Peyer's patch (tissue), 4 donors: ENCODE results near the gene ADK. TPM values are rescaled to one million over a fixed set of nuclear protein-coding genes. Genes with fewer than 3 reads are reported as not detected.

ENCODE experiments used
- DNase-seq, 3 donors: peaks; one replicate each; pipeline ENCODE4 v3.0.0-alpha.2; 2017 to 2019
- H3K27ac ChIP-seq, 4 donors: fragments of 200-600 bp; sonication (generic); one replicate each; pipeline ENCODE4 v1.5.1; 2016 to 2019
- H3K27me3 ChIP-seq, 2 donors: fragments of 200-600 bp; sonication (generic); one replicate each; pipeline ENCODE4 v1.5.1; 2019
- H3K36me3 ChIP-seq, 3 donors: fragments of 200-600 bp; sonication (generic); one replicate each; pipeline ENCODE4 v1.5.1; 2016 to 2019
- H3K4me1 ChIP-seq, 4 donors: fragments of 200-600 bp; sonication (generic); one replicate each; pipeline ENCODE4 v1.5.1; 2016 to 2019
- H3K4me3 ChIP-seq, 4 donors: fragments of 200-600 bp; sonication (generic); 1 replicate in 3 of 4; 2 replicates in 1 of 4; pipeline ENCODE4 v1.5.1; 2016 to 2019; ENCODE audit warnings: mild to moderate bottlenecking in 1 of 4
- H3K9me3 ChIP-seq, 4 donors: fragments of 200-600 bp; sonication (generic); one replicate each; pipeline ENCODE4 v1.5.1; 2016 to 2019; ENCODE audit warnings: mild to moderate bottlenecking in 1 of 4
- POLR2A ChIP-seq, 2 donors: fragments of 450-650 bp; IDR thresholded peaks; one replicate each; pipeline ENCODE4 v1.5.1; 2017; ENCODE audit warnings: antibody characterized with exemption in 2 of 2, mild to moderate bottlenecking in 2 of 2, moderate library complexity in 2 of 2
- total RNA-seq, 4 donors: library from RNA; depleted of rRNA; stranded (reverse); fragments of >200 nt; gene quantifications; one replicate each; pipeline ENCODE4 v1.1.0, GENCODE V29; 2016
- TF ChIP-seq, protein P1 (sequence below), 6 experiments: fragments of 450-650 bp in 4 of 6; fragments of 200-600 bp in 2 of 6; sonication (generic) in 1 of 6; IDR thresholded peaks; one replicate each; pipeline ENCODE4 v1.5.1; 2017 to 2019; ENCODE audit warnings: antibody characterized with exemption in 6 of 6, mild to moderate bottlenecking in 3 of 6, moderate library complexity in 1 of 6

Gene ADK
- total RNA-seq: 10 to 100 TPM in 3 of 4 donors, 1 to 10 TPM in 1; 7.4 to 50.3 (median 14.3) TPM

DNA sequence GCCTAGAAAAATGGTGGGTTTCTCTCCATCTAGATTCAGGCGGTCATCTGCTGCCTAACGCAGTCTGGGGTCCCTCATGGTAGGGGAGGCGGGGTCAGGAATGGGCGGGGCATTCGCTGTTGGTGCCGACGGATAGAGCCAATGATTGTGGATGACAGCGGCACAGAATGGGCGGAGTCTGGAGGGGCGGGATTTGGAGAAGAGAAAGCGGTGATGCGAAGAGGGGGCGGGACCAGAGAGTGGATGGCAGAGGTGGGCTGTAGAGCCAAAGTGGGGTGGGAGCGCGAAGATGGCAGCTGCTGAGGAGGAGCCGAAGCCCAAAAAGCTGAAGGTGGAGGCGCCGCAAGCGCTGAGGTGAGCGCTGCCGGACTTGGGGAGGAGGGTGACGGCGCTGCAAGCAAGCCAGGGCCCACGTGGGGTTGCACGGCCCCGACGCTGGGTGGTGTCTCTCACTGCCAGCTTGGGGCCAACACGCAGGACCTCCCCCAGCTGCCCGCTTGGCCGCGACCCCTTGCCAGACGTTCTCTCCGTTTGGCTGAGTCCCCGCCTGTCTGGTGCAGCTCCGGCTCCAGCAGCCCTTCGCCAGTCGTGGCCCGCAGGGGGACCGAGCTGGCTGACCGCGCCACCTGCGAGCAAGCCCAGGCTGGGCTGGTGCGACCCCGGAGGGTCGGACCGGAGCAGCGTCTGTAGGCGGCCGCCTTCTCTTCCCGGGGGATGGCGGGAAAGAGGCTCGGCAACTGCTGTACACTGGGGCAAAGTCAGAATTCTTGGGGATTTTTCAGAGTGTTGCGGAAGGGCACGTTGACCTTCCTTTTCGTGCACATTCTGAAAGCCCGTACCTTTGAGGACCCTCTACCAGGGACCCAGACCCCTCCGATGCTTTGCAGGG, at the start of gene ADK:
TSS of gene ADK (plus strand) at position 232 of the 889 bp plus-strand sequence. CDS start at position 290, 58 bp downstream.
- DNase-seq: peak; percentile 100
- peak within 1 kb of the TSS; percentile 65 to 89 (median 70) for H3K4me3 ChIP-seq
- no peaks in the 10 kb centered on the region for H3K27me3 ChIP-seq
- H3K36me3 ChIP-seq: no peaks in the 10 kb centered on the region
- H3K4me1 ChIP-seq: peaks cover 0 to 37% (median 2%) of the 10 kb centered on the region in 4 donors
- peak within 1 kb of the TSS; percentile 83 to 93 (median 90) for H3K27ac ChIP-seq
- peak in 1 of 2 donors; percentile 24 for TF ChIP-seq POLR2A (IDR thresholded peaks at IDR 0.05)
- TF ChIP-seq, protein P1, sequence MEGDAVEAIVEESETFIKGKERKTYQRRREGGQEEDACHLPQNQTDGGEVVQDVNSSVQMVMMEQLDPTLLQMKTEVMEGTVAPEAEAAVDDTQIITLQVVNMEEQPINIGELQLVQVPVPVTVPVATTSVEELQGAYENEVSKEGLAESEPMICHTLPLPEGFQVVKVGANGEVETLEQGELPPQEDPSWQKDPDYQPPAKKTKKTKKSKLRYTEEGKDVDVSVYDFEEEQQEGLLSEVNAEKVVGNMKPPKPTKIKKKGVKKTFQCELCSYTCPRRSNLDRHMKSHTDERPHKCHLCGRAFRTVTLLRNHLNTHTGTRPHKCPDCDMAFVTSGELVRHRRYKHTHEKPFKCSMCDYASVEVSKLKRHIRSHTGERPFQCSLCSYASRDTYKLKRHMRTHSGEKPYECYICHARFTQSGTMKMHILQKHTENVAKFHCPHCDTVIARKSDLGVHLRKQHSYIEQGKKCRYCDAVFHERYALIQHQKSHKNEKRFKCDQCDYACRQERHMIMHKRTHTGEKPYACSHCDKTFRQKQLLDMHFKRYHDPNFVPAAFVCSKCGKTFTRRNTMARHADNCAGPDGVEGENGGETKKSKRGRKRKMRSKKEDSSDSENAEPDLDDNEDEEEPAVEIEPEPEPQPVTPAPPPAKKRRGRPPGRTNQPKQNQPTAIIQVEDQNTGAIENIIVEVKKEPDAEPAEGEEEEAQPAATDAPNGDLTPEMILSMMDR (IDR thresholded peaks at IDR 0.05): peak; percentile 5 to 47 (median 20)
- H3K9me3 ChIP-seq: no peaks in the 10 kb centered on the region

DNA sequence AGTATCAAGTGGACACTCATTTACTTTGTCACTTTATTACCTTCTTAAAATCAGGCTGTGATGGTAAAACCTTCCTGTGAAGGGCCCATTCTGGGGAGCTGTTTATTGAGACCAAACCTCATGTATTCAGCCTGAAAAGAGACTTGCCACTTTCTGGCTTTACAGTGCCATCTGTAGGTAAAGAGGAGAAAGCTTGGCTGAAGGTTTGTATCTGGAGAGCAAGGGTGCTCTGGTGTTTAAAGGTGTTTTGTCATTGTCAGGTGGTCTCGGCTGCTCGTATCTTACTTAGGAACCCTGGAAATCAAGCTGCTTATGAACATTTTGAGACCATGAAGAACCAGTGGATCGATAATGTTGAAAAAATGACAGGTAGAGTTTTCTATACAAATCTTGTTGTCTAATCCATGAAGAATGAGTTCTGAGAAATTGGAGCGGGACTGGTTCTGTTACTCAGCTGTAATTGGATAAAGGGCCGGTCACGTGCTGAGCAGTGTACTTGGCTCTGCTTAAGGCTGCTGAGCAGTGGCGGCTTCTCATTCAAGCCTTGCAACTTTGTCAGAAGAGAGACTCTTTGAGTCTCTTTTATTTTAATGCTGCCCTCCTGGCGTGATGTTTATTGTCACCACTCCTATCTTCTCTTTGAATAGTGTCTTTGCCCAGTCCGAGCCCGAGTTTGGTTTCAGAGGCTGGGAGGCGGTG, 47.3 kb upstream of the ADK start:
- Histone ChIP-seq H3K9me3 (no peaks in the 10 kb centered on the region), H3K4me3 (no peak overlapping the region), H3K27ac (no peak overlapping the region), H3K27me3 (no peaks in the 10 kb centered on the region), H3K4me1 (no peaks in the 10 kb centered on the region), H3K36me3 (peaks cover 0 to 92% (median 0%) of the 10 kb centered on the region in 3 donors)
- DNase-seq: no peak
- TF ChIP-seq, protein P1 (IDR thresholded peaks at IDR 0.05): peak in 3 of 6 experiments; percentile 12 to 19 (median 13)
- no peak for TF ChIP-seq POLR2A (IDR thresholded peaks at IDR 0.05)

DNA sequence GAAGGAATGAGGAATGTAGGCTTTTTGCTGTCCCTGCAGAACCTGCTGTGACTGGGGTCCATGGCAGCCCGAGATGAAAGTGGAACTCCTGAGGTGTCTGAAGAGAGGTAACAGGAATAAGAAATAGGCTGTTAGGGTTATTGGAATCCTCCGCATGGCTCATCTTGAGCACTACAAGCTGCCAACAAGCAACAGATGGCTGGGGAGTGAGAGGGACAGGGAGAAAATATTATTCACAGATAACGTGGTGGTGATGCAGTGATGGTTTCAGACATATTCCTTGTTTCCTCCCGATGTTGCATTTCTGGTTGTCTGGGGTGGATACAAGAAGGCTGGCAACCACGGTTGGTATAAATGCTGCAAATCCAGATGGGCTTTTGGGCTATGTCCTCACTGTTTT, 46.5 kb upstream of the ADK start:
- H3K27me3 ChIP-seq: no peaks in the 10 kb centered on the region
- H3K27ac ChIP-seq: no peak overlapping the region
- no peaks in the 10 kb centered on the region for H3K4me1 ChIP-seq
- DNase-seq: no peak
- H3K36me3 ChIP-seq: peaks cover 0 to 92% (median 0%) of the 10 kb centered on the region in 3 donors
- H3K4me3 ChIP-seq: no peak overlapping the region
- H3K9me3 ChIP-seq: no peaks in the 10 kb centered on the region
- TF ChIP-seq, protein P1 (IDR thresholded peaks at IDR 0.05): no peak
- TF ChIP-seq POLR2A (IDR thresholded peaks at IDR 0.05): no peak

DNA sequence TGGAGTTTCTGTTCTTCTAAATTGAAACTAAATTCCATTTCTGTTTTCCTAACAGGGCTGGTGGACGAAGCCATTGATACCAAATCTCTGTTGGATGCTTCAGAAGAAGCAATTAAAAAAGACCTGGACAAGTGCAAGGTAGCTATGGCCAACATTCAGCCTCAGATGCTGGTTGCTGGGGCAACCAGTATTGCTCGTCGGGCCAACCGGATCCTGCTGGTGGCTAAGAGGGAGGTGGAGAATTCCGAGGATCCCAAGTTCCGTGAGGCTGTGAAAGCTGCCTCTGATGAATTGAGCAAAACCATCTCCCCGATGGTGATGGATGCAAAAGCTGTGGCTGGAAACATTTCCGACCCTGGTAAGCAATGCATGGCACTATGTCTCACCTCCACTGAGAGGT, 46.0 kb upstream of the ADK start:
- H3K27me3 ChIP-seq: no peaks in the 10 kb centered on the region
- no peak for DNase-seq
- H3K27ac ChIP-seq: no peak overlapping the region
- TF ChIP-seq, protein P1 (IDR thresholded peaks at IDR 0.05): no peak
- TF ChIP-seq POLR2A (IDR thresholded peaks at IDR 0.05): no peak
- no peaks in the 10 kb centered on the region for H3K9me3 ChIP-seq
- no peaks in the 10 kb centered on the region for H3K4me1 ChIP-seq
- H3K36me3 ChIP-seq: peaks cover 0 to 90% (median 0%) of the 10 kb centered on the region in 3 donors
- H3K4me3 ChIP-seq: no peak overlapping the region

DNA sequence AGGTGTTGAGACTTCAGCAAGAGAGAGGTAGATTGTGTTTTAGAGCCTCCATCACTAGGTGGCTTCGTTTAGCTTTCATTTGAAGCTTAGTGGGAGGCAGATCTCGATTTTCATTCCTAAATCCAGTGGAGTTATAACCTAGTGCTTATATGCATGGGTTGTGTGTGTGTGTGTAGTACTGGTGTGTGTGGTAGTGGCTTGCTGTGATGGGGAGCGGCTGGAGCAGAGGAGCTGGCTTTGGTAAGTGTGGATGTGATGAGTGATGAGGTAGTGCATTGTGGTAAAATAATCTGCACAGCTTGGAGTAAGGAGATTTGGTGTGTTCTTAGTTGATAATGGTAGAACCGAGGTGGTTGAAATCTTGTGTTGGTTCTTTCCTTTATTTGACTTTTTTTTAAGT, 43.6 kb upstream of the ADK start:
- Histone ChIP-seq H3K9me3 (no peaks in the 10 kb centered on the region), H3K4me1 (no peaks in the 10 kb centered on the region), H3K36me3 (peaks cover 0 to 92% (median 0%) of the 10 kb centered on the region in 3 donors), H3K27me3 (no peaks in the 10 kb centered on the region), H3K27ac (no peak overlapping the region), H3K4me3 (no peak overlapping the region)
- no peak for DNase-seq
- TF ChIP-seq, protein P1 (IDR thresholded peaks at IDR 0.05): no peak
- TF ChIP-seq POLR2A (IDR thresholded peaks at IDR 0.05): no peak
